Heart left ventricle (tissue), 16 donors: ENCODE results near the gene NME7. TPM values are rescaled to one million over a fixed set of nuclear protein-coding genes. Genes with fewer than 3 reads are reported as not detected.
A peak's percentile ranks its signal among the peaks of the same experiment; 100 is the strongest.

Source experiments
- ATAC-seq, 4 donors: fragments of 200-7000 bp; cut with Tn5 transposase; one replicate each; pipeline ENCODE4 v1.9.1; 2020 to 2022; ENCODE audit warnings: moderate library complexity in 4 of 4, mild to moderate bottlenecking in 3 of 4, moderate number of reproducible peaks in 1 of 4
- DNase-seq, 5 donors: peaks; one replicate each; pipeline ENCODE4 v3.0.0-alpha.2; 2020
- H3K27ac ChIP-seq, 12 donors: fragments of 200-600 bp; sonication (generic) in 4 of 12; one replicate each; pipeline versions ENCODE4 v1.5.0 to v1.8.0; 2016 to 2022; ENCODE audit warnings: mild to moderate bottlenecking in 2 of 12
- H3K27me3 ChIP-seq, 9 donors: fragments of 200-600 bp; sonication (generic) in 2 of 9; one replicate each; pipeline versions ENCODE4 v1.5.1 to v1.8.0; 2016 to 2022; ENCODE audit warnings: mild to moderate bottlenecking in 3 of 9
- H3K36me3 ChIP-seq, 9 donors: fragments of 200-600 bp; sonication (generic) in 2 of 9; one replicate each; pipeline versions ENCODE4 v1.5.0 to v1.8.0; 2018 to 2022; ENCODE audit warnings: mild to moderate bottlenecking in 2 of 9
- H3K4me1 ChIP-seq, 12 donors: fragments of 200-600 bp; sonication (generic) in 4 of 12; one replicate each; pipeline versions ENCODE4 v1.5.0 to v1.8.0; 2016 to 2022; ENCODE audit warnings: mild to moderate bottlenecking in 3 of 12
- H3K4me3 ChIP-seq, 12 donors: fragments of 200-600 bp; sonication (generic) in 4 of 12; one replicate each; pipeline versions ENCODE4 v1.5.0 to v1.8.0; 2017 to 2022; ENCODE audit warnings: mild to moderate bottlenecking in 9 of 12, moderate library complexity in 4 of 12
- H3K9me3 ChIP-seq, 12 donors: fragments of 200-600 bp; sonication (generic) in 4 of 12; one replicate each; pipeline versions ENCODE4 v1.5.0 to v1.8.0; 2016 to 2022; ENCODE audit warnings: mild to moderate bottlenecking in 1 of 12
- POLR2A ChIP-seq, 2 donors: fragments of 450-650 bp; IDR thresholded peaks; one replicate each; pipeline ENCODE4 v1.6.1; 2017; ENCODE audit warnings: antibody characterized with exemption in 2 of 2, mild to moderate bottlenecking in 2 of 2, moderate library complexity in 2 of 2
- WGBS, 4 donors: extraction: QIAGEN DNeasy Blood & Tissue Kit in 2 of 4; methylation state at CpG; one replicate each; pipeline versions ENCODE4 v1.1.5 to v1.1.7; 2013 to 2018; 5-methylcytosine and 5-hydroxymethylcytosine counted together
- intact Hi-C, 10 donors: fragments of 100-400 bp; cut with DNase I; formaldehyde crosslinking; loops; one replicate each; pipeline versions ENCODE4 v1.11.1 to v1.14.2; 2022
- polyA plus RNA-seq, 2 donors: library from polyadenylated mRNA; stranded (reverse); fragments of 200-250 nt; gene quantifications; one replicate each; pipeline ENCODE4 v1.2.3, GENCODE V29; 2013
- total RNA-seq, 9 donors: library from RNA; depleted of rRNA in 2 of 9; stranded (reverse); fragments of >200 nt in 2 of 9; fragmentation: NEBNext Ultra II Directional in 3 of 9; extraction: Animal tissue kit (Norgen Biotek cat#: 25700) in 3 of 9; gene quantifications; one replicate each; pipeline versions ENCODE4 v1.1.0 to v1.2.4, GENCODE V29; 2016 to 2023
- TF ChIP-seq, protein P1 (sequence below), 12 donors: fragments of 200-600 bp; sonication (generic) in 4 of 12; IDR thresholded peaks; one replicate each; pipeline versions ENCODE4 v1.5.0 to v1.8.0; 2018 to 2022; ENCODE audit warnings: antibody characterized with exemption in 12 of 12, mild to moderate bottlenecking in 5 of 12
- donor health status: ischemic (EF 13 %, LVEDD 7.1; RV severe dilation, severe dysfunction).
- donor health status: healthy with polysubstance abuse.
- donor health status: DM: no; HTN: yes; CAD: no.
- donor health status: DM: no; HTN: no; CAD: no.
- donor health status: ischemic (EF 25% LVEDD 6.9; RV normal size, moderate dysfunction).
- donor health status: ischemic (EF 25% LVEDD 5.7; RV mildly dilated, moderate dysfunction).
- donor health status: healthy.
- donor health status: DM: yes; HTN: yes; CAD: no.
- donor health status: ischemic (EF 35%, LVEDD 5.7; RV mildly dilated, moderate dysfunction).
- donor health status: nonischemic (EF 11% LVEDD 7.7; RV severe dilation, severe dysfunction).
- donor health status: DM: yes; HTN: yes; CAD: no.
- donor health status: PGD.
- donor health status: ischemic (EF 29% LVEDD 5.4; RV normal size, mild dysfunction).
- donor health status: nonischemic (EF 23%, LVEDD 6.1; RV moderate dilation, normal function).

Gene NME7
- total and polyA plus RNA-seq, 11 donors = 3.1 to 25.2 (median 8.4) TPM

DNA sequence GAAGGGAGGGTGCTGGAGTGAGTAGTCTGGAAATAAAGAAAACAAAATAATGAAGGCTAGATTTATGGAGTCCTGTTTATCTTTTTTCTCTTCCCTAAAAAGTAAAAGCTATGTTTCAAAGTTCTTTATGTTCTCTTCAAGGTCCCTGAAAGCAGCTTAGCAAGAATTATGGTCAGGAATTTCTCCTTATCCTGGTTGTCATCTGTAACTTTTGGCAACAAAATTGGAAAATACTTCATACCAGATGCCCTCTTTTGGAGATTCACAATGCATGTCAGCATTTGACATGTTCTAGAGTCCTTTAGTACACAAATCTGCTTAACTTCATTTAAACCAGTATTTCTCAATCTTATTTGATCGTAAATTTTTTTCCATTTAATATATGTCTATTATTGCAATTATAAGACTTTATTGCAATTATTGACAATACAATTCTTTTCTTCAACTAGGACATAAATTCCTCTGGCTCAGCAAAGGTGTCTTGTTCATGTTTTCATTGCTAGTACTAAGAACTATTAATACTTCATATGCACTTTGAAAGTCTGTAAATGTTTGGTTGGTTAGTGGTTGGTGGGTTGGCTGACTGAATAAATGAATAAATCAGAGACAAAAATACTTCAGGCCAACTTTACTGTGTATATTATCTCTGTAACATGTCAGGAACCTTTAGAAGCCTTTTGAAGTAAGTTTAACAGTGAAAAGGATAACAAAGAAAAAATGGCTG is 159.6 kb downstream of the NME7 start:
- H3K27ac ChIP-seq = peak overlapping the region in 1 of 12 donors; percentile 11
- H3K36me3 ChIP-seq = no peaks in the 10 kb centered on the region
- no peaks in the 10 kb centered on the region for H3K9me3 ChIP-seq
- WGBS, 4 donors = 93 to 100% (median 99%) methylated on average over 1 of the region's 1 CpG
- no peak for ATAC-seq
- H3K4me1 ChIP-seq = no peaks in the 10 kb centered on the region
- TF ChIP-seq POLR2A (IDR thresholded peaks at IDR 0.05) = no peak
- TF ChIP-seq, protein P1, sequence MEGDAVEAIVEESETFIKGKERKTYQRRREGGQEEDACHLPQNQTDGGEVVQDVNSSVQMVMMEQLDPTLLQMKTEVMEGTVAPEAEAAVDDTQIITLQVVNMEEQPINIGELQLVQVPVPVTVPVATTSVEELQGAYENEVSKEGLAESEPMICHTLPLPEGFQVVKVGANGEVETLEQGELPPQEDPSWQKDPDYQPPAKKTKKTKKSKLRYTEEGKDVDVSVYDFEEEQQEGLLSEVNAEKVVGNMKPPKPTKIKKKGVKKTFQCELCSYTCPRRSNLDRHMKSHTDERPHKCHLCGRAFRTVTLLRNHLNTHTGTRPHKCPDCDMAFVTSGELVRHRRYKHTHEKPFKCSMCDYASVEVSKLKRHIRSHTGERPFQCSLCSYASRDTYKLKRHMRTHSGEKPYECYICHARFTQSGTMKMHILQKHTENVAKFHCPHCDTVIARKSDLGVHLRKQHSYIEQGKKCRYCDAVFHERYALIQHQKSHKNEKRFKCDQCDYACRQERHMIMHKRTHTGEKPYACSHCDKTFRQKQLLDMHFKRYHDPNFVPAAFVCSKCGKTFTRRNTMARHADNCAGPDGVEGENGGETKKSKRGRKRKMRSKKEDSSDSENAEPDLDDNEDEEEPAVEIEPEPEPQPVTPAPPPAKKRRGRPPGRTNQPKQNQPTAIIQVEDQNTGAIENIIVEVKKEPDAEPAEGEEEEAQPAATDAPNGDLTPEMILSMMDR (IDR thresholded peaks at IDR 0.05) = no peak
- intact Hi-C loops = no loop called here
- no peaks in the 10 kb centered on the region for H3K27me3 ChIP-seq
- DNase-seq = no peak
- H3K4me3 ChIP-seq = no peak overlapping the region

DNA sequence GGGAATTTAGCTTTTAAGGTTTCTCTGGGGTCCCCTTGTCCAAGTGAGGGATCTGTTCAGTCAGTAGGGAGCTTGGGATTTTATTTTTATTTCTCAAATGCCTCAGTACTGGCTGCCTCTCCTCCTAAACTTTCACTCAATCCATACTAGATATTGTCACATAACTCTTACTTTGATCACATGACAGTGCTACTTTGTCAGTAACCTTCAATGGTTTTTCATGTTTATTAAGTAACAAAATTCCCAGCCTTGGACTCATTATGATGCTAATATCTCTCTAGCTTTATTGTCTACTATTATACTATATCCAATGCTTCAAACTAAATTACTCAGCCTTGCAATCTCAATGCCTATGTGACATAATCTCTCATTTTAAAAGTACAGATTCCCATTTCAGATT is 163.4 kb downstream of the NME7 start:
- no peaks in the 10 kb centered on the region for H3K9me3 ChIP-seq
- no peak overlapping the region for H3K27ac ChIP-seq
- DNase-seq (no peak), ATAC-seq (no peak)
- no peak overlapping the region for H3K4me3 ChIP-seq
- no peak for TF ChIP-seq POLR2A (IDR thresholded peaks at IDR 0.05)
- TF ChIP-seq, protein P1 (IDR thresholded peaks at IDR 0.05) = no peak
- H3K27me3 ChIP-seq = no peaks in the 10 kb centered on the region
- no peaks in the 10 kb centered on the region for H3K36me3 ChIP-seq
- no peaks in the 10 kb centered on the region for H3K4me1 ChIP-seq
- intact Hi-C loops = no loop called here

DNA sequence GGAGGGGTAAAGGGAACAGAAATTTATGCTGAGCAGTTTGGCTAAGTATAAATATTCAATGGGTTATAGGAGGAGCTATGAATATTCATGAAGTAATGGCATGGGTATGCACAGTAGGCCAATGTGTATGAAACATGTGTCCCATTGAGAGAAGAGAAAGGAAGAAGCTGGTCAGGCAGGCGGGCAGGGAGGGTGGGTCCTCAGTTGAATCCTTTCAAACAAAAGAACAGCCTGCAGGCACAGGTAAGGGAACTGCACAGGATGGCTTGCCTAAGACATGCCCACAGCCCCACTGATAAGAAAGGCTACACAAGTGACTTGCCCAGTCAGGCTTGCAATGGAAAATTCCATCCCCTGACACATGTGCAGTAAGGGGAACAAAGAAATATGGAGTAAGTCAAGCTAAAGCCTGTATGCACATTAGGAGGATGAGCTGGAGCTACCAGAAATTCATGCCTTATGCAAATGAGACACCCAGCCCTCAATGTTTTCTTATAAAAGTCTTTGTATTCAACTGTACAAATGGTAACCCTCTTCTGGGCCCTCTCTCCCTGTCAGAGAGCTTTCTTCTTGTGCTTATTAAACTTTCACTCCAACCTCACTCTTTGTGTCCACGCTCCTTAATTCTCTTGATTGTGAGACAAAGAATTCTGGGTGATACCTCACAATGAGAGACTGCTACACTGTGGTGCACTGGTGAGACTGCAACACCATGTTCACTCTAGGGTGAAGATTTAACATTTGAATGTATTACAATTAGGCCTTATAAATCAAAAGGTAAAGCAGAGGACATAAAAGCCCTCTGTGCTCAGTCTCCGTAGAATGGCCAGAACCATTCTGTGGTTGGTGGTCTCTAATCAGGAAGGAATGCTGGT is 164.6 kb downstream of the NME7 start:
- Histone ChIP-seq H3K36me3 (no peaks in the 10 kb centered on the region), H3K4me3 (no peak overlapping the region), H3K27ac (no peak overlapping the region), H3K27me3 (no peaks in the 10 kb centered on the region), H3K4me1 (no peaks in the 10 kb centered on the region), H3K9me3 (peaks cover 0 to under 1% (median 0%) of the 10 kb centered on the region in 12 donors)
- no peak for ATAC-seq
- DNase-seq = no peak
- TF ChIP-seq, protein P1 (IDR thresholded peaks at IDR 0.05) = no peak
- TF ChIP-seq POLR2A (IDR thresholded peaks at IDR 0.05) = no peak
- intact Hi-C loops = no loop called here
- WGBS, 4 donors = 96 to 98% (median 97%) methylated on average over 3 of the region's 3 CpGs

DNA sequence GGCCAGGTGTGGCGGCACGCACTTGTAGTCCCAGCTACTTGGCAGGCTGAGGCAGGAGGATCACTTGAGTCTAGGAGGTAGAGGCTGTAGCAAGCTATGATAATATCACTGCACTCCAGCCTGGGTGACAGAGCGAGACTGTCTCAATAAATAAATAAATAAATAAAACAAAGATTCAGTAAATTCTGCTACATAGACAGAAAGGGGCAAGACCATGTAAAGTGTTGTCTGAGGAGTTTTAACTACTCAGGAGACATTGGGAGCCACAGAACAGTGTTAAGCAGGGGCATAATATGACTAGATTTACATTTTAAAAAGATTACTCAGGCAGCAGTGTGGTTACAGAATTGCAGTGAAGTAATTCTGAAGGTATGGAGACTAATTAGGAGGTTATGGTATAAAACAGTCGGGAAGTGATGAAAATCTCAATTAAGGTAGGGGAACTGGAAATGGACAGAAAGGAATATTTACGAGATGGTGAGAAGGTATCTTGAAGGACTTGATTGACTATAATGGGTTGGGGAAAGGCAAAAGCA is 166.4 kb downstream of the NME7 start:
- peaks cover 0 to 10% (median 0%) of the 10 kb centered on the region in 12 donors for H3K9me3 ChIP-seq
- no peaks in the 10 kb centered on the region for H3K4me1 ChIP-seq
- 93 to 99% (median 98%) methylated on average over 5 of the region's 5 CpGs for WGBS, 4 donors
- intact Hi-C loops = no loop called here
- H3K36me3 ChIP-seq = no peaks in the 10 kb centered on the region
- H3K4me3 ChIP-seq = no peak overlapping the region
- DNase-seq (no peak), ATAC-seq (no peak)
- no peaks in the 10 kb centered on the region for H3K27me3 ChIP-seq
- no peak overlapping the region for H3K27ac ChIP-seq
- no peak for TF ChIP-seq POLR2A (IDR thresholded peaks at IDR 0.05)
- TF ChIP-seq, protein P1 (IDR thresholded peaks at IDR 0.05) = no peak
